ACHN (cell line): ENCODE measurements around the gene ZFP1.

ENCODE experiments used
- DNase-seq: peaks from one replicate; pipeline ENCODE4 v3.0.0-alpha.2; 2015
- in situ Hi-C: cut with HindIII; loops from 2 replicates; pipeline ENCODE4 v1.10.0; 2017; ENCODE audit warnings: low sequenced_read_pairs, low pct_ligation_motif_present, low pct_unique_long_range_greater_than_20kb

ZFP1 gene

GRCh38 chr16:75138233-75138632, 10.1 kb upstream of the ZFP1 start:
- no peak for DNase-seq
- in situ Hi-C loops: no loop called here

DNA sequence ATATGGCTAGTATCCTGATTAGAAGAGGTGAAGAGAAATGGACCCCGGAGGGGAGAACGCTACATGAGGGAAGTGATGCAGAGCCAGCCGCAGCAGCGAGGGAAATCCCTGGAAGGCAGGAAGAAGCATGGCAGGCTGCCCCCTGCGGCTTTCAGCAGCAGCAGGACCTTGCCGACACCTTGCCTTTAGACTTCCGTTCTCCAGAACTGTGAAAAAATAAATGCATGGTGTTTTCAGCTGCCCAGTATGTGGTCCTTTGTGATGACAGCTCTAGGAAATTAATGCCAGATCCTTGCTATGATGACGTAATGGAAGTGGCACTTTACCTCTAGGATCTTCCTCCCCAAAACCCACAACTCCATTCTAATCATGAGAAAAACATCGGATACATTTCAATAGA, 9.7 kb upstream of the ZFP1 start:
- DNase-seq: no peak
- in situ Hi-C loops: no loop called here

DNA sequence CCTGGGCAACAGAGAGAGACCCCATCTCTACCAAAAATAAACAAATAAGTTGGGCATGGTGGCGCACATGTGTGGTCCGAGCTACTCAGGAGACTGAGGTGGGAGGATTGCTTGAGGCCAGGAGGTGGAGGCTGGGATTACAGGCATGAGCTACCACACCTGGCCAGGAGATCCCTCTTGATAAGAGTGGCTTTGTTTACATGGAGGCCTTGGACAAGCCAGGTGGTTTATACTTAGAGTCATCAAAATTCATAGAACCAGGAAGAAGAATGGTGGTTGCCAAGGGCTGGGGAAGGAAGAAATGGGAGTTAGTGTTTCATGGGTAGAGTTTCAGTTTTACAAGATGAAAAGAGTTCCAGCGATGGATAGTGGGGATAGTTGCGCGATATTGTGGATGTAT, 8.8 kb upstream of the ZFP1 start:
- no peak for DNase-seq
- in situ Hi-C loops: no loop called here

DNA sequence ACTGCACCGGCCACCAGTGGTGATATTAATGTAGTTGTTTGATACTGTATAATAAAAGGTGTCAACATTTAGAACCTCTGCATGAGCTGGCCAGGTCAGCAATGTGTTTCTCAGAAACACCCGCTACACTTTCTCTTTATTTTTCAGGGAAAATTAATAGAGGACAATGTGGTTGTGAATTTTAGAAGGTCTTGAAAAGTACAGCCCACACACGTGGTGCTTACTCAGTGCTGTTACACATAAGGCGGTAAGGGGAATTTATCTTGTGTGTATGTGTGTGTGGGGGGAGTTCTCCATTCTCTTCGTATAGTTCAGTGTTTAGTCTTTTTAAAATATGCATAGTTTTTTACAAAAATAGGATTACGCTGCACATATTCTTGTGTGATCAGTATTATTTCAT, 4.4 kb upstream of the ZFP1 start:
- DNase-seq: no peak
- in situ Hi-C loops: no loop called here

GRCh38 chr16:75147968-75148310, 385 bp upstream of the ZFP1 start:
- in situ Hi-C loops: no loop called here
- no peak for DNase-seq

DNA sequence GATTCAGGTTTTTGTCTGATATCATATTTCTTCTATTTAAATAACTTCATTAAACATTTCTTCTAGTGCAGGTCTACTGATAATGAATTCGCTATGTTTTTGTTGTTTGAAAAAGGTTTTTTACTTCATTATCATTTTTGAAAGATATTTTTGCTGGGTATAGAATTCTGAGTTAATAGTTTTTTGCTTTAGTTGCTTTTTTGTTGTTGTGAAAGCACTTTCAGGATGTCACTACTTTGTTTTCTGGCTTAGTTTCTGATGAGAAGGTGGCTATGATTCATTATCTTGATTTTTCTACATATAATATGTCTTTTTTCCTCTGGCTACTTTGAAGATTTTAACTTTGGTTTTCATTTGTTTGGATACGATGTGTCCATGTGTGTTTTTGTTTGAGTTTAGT, 3.5 kb downstream of the ZFP1 start:
- DNase-seq: no peak
- in situ Hi-C loops: no loop called here

DNA sequence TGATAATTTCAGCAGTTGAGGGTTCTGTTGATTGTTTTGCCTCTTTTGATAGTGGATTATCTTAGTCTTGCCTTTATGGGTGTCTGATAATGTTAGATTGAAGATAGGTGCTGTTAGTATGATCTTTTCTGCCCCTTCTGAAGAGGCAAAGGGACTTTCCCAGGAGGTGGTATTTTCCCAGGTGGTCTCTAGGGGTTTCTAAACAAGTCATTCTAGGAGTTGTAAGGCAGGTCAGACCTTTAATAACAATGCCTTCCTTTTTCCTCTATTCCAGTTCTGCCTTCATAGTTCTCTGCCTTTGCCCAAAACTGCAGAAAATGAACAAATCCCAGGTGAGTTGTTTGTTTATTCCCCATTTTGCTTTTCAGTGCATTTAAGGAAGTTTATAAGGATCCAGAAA, 4.3 kb downstream of the ZFP1 start:
- DNase-seq: no peak
- in situ Hi-C loops: no loop called here

DNA sequence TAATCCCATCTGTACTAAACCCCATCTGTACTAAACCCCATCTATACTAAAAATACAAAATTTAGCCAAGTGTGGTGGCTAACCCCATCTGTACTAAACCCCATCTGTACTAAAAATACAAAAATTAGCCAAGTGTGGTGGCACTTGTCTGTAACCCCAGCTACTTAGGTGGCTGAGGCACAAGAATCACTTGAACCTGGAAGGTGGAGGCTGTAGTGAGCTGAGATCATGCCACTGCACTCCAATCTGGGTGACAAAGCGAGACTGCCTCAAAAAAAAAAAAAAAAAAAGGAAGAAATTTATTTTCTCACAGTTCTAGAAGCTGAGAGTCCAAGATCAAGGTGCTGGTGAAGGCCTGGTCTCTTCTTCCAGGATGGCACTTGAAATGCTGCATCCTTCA, 12.1 kb downstream of the ZFP1 start:
- no peak for DNase-seq
- in situ Hi-C loops: no loop called here

- in situ Hi-C loops: no loop called here
- no peak for DNase-seq
These were observed 21.6 kb downstream of the ZFP1 start for GRCh38 chr16:75169899-75170405.

GRCh38 chr16:75172578-75172977, 24.3 kb downstream of the ZFP1 start:
- in situ Hi-C loops: no loop called here
- no peak for DNase-seq

GRCh38 chr16:75175074-75175473, 26.8 kb downstream of the ZFP1 start:
- no peak for DNase-seq
- in situ Hi-C loops: no loop called here

GRCh38 chr16:75176926-75177325, 28.6 kb downstream of the ZFP1 start:
- no peak for DNase-seq
- in situ Hi-C loops: no loop called here

GRCh38 chr16:75179208-75179607, 30.9 kb downstream of the ZFP1 start:
- DNase-seq: no peak
- in situ Hi-C loops: no loop called here

- DNase-seq: no peak
- in situ Hi-C loops: no loop called here
These were observed 33.3 kb downstream of the ZFP1 start for GRCh38 chr16:75181630-75182029.

DNA sequence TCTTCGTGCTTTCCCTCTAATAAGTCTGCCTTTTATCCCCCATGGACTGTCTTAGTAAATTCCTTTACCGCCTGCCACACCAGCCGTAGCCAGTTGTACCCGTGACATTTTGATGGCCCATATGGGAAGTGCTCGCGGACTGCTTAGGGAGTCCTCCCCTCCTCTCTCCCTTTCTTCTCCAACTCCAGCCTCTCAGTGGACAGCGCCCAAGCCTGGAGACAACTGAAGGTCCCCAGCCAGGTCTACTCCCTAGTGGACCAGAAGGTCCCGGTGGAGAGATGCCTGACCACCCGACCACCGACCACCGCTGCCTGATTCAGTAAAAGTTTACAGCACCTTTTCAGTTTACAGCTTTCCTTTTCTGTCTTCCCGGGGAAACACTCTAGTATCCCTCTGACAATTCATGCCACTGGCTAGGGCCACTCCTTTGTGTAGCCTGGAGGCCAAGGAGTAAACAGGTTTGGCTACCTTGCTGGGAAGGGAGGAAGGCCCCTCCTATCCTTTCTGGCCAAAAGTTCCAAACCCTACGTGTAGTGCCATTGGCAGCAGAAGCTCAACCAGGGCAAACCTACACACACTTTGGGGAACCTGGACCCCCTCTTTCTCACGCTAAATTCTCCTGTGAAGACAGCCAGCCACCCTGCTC, 40.6 kb downstream of the ZFP1 start:
- in situ Hi-C loops: no loop called here
- no peak for DNase-seq

GRCh38 chr16:75189638-75190245, 41.4 kb downstream of the ZFP1 start:
- in situ Hi-C loops: no loop called here
- DNase-seq: no peak

DNA sequence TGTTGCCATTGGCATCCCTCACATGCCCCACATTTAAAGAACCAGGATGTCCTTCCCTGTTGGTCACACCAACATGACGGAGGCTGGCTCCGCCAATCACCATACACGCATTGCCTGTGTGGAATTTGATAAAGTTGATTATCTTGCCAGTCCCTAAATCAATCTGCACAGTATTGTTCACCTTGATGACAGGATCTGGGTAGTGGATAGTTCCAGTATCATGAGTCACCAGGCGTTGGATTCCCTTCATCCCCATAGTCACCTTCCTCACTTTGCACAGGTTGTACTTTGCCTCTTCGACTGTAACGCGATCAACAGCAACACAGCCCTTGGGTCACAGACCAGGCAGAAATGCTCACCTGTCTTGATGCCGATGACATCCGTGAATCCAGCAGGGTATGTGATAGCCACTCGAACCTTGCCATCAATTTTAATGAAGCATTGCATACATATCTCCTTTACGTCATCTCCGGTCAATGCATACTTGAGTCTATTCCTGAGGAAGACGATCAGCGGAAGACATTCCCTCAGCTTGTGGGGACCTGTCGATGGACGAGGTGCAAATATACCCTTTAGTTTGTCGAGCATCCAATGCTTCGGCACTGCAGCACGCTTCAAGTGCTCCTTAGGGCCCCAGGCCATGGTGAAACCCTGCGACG, 44.4 kb downstream of the ZFP1 start:
- DNase-seq: no peak
- in situ Hi-C loops: no loop called here

- in situ Hi-C loops: no loop called here
These were observed 44.9 kb downstream of the ZFP1 start for GRCh38 chr16:75193265-75193650.

DNA sequence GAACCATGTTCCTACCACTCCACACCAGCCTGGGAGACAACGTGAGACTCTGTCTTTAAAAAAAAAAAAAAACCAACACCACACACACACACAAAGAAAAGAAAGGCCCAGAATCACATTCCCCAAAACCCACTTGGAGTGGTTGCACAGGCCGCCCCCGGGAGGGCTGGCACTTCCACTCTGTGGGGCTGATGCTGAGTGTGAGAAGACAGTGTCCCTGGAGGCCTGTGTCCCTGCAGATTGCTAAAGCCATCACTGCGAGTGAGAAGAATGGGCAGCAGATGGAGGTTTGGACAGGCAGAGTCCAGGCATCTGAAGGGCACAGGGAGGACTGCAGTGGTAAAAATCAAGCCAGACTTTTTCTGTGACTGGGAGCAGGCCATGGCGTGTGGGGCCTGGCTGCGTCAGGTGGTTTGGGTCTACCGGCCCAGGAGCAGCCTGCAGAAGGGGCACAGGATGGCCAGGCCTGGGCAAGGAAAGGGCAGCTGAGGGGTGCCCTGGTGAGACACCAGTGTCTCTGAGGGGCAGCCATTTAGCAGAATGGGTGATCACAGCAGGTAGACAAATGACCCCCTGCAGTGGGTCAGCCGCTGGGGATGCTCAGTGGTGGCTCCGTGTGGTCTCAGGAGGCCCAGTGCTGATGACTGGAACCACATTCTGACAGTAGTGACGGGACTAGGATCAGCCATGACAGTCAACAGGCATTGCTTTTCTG, 45.6 kb downstream of the ZFP1 start:
- in situ Hi-C loops: no loop called here
- no peak for DNase-seq

More at GRCh38 chr16:75193265-75193650, 44.9 kb downstream of the ZFP1 start:
- no peak for DNase-seq
